M059J (cell line): ENCODE data around the gene RNF113A. TPM values are rescaled to one million over a fixed set of nuclear protein-coding genes. Genes with fewer than 3 reads are reported as not detected.
"Not testable (repeated sequence)": the region's sequence is repeated elsewhere in the genome, so short reads cannot be mapped to it uniquely, and the experiment has no call there.

Source experiments
- DNase-seq: peaks from one replicate; pipeline ENCODE4 v3.0.0-alpha.2; 2012; ENCODE audit warnings: low read depth
- total RNA-seq: library from RNA; depleted of rRNA; stranded (reverse); fragments of >200 nt; shearing (Covaris generic); gene quantifications from 2 replicates; pipeline ENCODE4 v1.2.3, GENCODE V29; 2014; rRNA removed

The RNF113A gene
- 37.8 and 37.9 TPM in 2 replicates for total RNA-seq

GRCh38 chrX:119871599-119872395 is at the start of gene RNF113A, which contains the start of gene NDUFA1:
Gene RNF113A, minus strand, starts transcription at chrX:119871733. Its CDS starts 120 bp downstream, at chrX:119871613.
Gene NDUFA1, plus strand, starts transcription at chrX:119871832. Its CDS starts 80 bp downstream, at chrX:119871912.
- peak; percentile 94 for DNase-seq

GRCh38 chrX:119919835-119920585 is 48.5 kb upstream of the RNF113A start:
- no peak for DNase-seq

- DNase-seq, result no peak
Observed at GRCh38 chrX:119917877-119918276, 46.3 kb upstream of the RNF113A start.

- DNase-seq, result no peak
Observed at GRCh38 chrX:119916310-119916709, 44.8 kb upstream of the RNF113A start.

GRCh38 chrX:119900976-119901375 is 29.4 kb upstream of the RNF113A start:
- no peak for DNase-seq

- no peak for DNase-seq
Observed at GRCh38 chrX:119899125-119899524, 27.6 kb upstream of the RNF113A start.

- DNase-seq, result peak; percentile 28
Observed at GRCh38 chrX:119895843-119896326, 24.4 kb upstream of the RNF113A start, which contains the start of gene AKAP14. Gene AKAP14, plus strand, starts transcription at chrX:119895893. Its CDS starts 7,331 bp downstream, at chrX:119903224.

- not testable (repeated sequence) for DNase-seq
Observed at GRCh38 chrX:119891961-119892692, 20.6 kb upstream of the RNF113A start.

GRCh38 chrX:119890626-119891025 is 19.1 kb upstream of the RNF113A start:
- DNase-seq, result not testable (repeated sequence)

- DNase-seq, result peak; percentile 79
Observed at GRCh38 chrX:119887721-119888425, 16.3 kb upstream of the RNF113A start.

- peak; percentile 74 for DNase-seq
Observed at GRCh38 chrX:119885554-119886428, 14.3 kb upstream of the RNF113A start.

GRCh38 chrX:119880552-119881437 is 9.3 kb upstream of the RNF113A start:
- DNase-seq, result peak; percentile 71

GRCh38 chrX:119880076-119880475 is 8.5 kb upstream of the RNF113A start:
- DNase-seq, result peak; percentile 34

- DNase-seq, result no peak
Observed at GRCh38 chrX:119878740-119879139, 7.2 kb upstream of the RNF113A start.

GRCh38 chrX:119871245-119871598 is 311 bp downstream of the RNF113A start:
- no peak for DNase-seq

GRCh38 chrX:119870626-119871131 is 854 bp downstream of the RNF113A start:
- peak; percentile 55 for DNase-seq

GRCh38 chrX:119853444-119853843 is 18.1 kb downstream of the RNF113A start:
- peak; percentile 17 for DNase-seq

- peak; percentile 100 for DNase-seq
Observed at GRCh38 chrX:119852382-119853353, 18.9 kb downstream of the RNF113A start, which contains the start of gene UPF3B. Gene UPF3B, minus strand, starts transcription at chrX:119852963. Its CDS starts 35 bp downstream, at chrX:119852928.
